ENCODE results near the gene BEGAIN. TPM values are rescaled to one million over a fixed set of nuclear protein-coding genes. Genes with fewer than 3 reads are reported as not detected.

The BEGAIN gene
- total and polyA plus RNA-seq, 2 experiments from 2014 or later, result 0.11 to 0.65 TPM

DNA sequence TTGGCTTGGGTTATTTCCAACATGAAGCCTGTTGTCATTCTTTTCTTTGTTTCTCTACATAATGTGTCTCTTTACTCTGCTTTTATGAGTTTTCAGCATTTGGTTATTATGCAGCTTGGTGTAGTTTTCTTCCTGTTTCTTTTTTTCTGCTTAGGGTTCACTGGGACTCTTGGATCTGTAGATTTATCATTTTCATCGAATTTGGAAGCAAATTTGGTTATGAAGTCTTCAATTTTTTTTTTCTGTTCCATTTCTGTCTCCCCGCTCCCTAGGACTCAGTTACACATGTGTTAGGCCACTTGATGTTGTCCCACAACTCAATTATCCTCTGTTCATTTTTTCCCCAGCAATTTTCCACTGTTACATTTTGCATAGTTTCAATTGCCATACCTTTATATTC, 13.8 kb upstream of the BEGAIN start:
- no peaks in the 10 kb centered on the region for H3K79me2 ChIP-seq (ENCODE audit: insufficient read depth)
- H3K27ac ChIP-seq, result no peak overlapping the region
- H3K4me1 ChIP-seq (ENCODE audit: insufficient read depth), result no peaks in the 10 kb centered on the region
- H3K9ac ChIP-seq, result no peak overlapping the region
- no peak overlapping the region for H3K4me3 ChIP-seq
- no peaks in the 10 kb centered on the region for H3K36me3 ChIP-seq (ENCODE audit: low read depth)
- TF ChIP-seq EZH2 (IDR thresholded peaks at IDR 0.05; ENCODE audit: insufficient read depth, poor library complexity, severe bottlenecking) (no peak), EZH2phosphoT487 (IDR thresholded peaks at IDR 0.05; ENCODE audit: insufficient read depth, low read depth) (no peak)
- H2AFZ ChIP-seq, result no peak overlapping the region
- DNase-seq, result no peak
- H3K4me2 ChIP-seq (ENCODE audit: unreplicated experiment), result no peak overlapping the region
- H3F3A ChIP-seq (ENCODE audit: insufficient read depth), result no peaks in the 10 kb centered on the region
- no peaks in the 10 kb centered on the region for H4K20me1 ChIP-seq (ENCODE audit: insufficient read depth)
- H3K9me2 ChIP-seq (ENCODE audit: insufficient read depth), result no peaks in the 10 kb centered on the region
- no peaks in the 10 kb centered on the region for H3K9me3 ChIP-seq (ENCODE audit: low read depth)
- in situ Hi-C loops (cut with MboI), result no loop called here
- 48 to 50% methylated on average over 2 of the region's 2 CpGs for WGBS, 2 experiments (ENCODE audit: low coverage in 1 of 2, low lambda C conversion rate in 2 of 2, missing lambda C conversion rate in 2 of 2)
- H3K27me3 ChIP-seq (replicated peaks; ENCODE audit: insufficient read depth), result peaks cover 57% of the 10 kb centered on the region

GRCh38 chr14:100599981-100600380, 12.8 kb upstream of the BEGAIN start:
- H4K20me1 ChIP-seq (ENCODE audit: insufficient read depth), result no peaks in the 10 kb centered on the region
- H3K9ac ChIP-seq, result no peak overlapping the region
- no peaks in the 10 kb centered on the region for H3F3A ChIP-seq (ENCODE audit: insufficient read depth)
- H3K4me2 ChIP-seq (ENCODE audit: unreplicated experiment), result no peak overlapping the region
- no peak overlapping the region for H3K27ac ChIP-seq
- H2AFZ ChIP-seq, result no peak overlapping the region
- H3K36me3 ChIP-seq (ENCODE audit: low read depth), result no peaks in the 10 kb centered on the region
- WGBS, 2 experiments (ENCODE audit: low coverage in 1 of 2, low lambda C conversion rate in 2 of 2, missing lambda C conversion rate in 2 of 2), result 19 to 30% methylated on average over 2 of the region's 2 CpGs
- TF ChIP-seq EZH2phosphoT487 (IDR thresholded peaks at IDR 0.05; ENCODE audit: insufficient read depth, low read depth) (no peak), EZH2 (IDR thresholded peaks at IDR 0.05; ENCODE audit: insufficient read depth, poor library complexity, severe bottlenecking) (no peak)
- no peak overlapping the region for H3K4me3 ChIP-seq
- H3K9me3 ChIP-seq (ENCODE audit: low read depth), result no peaks in the 10 kb centered on the region
- no peaks in the 10 kb centered on the region for H3K9me2 ChIP-seq (ENCODE audit: insufficient read depth)
- H3K27me3 ChIP-seq (replicated peaks; ENCODE audit: insufficient read depth), result peaks cover 62% of the 10 kb centered on the region
- H3K79me2 ChIP-seq (ENCODE audit: insufficient read depth), result no peaks in the 10 kb centered on the region
- no peaks in the 10 kb centered on the region for H3K4me1 ChIP-seq (ENCODE audit: insufficient read depth)
- in situ Hi-C loops (cut with MboI), result no loop called here
- DNase-seq, result no peak

DNA sequence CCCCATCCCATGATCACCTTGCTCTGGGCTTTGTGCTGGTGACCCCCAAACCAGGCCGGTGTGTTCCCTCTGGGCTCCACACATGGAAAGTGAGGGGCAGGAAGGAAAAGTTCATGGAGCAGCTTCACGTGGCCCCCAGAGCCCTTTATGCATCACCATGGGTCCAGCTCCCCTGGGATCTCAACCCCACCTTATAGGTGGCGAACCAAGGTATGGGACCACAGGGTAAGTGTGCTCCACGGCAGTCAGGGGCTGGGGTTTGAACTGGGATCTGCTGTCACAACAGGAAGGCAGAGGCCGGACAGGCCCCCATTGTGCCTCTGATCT, 7.4 kb upstream of the BEGAIN start:
- in situ Hi-C loops (cut with MboI), result no loop called here
- Histone ChIP-seq H3K9me2 (ENCODE audit: insufficient read depth) (no peaks in the 10 kb centered on the region), H3K4me2 (ENCODE audit: unreplicated experiment) (no peak overlapping the region), H3F3A (ENCODE audit: insufficient read depth) (no peaks in the 10 kb centered on the region), H3K36me3 (ENCODE audit: low read depth) (no peaks in the 10 kb centered on the region), H3K27ac (no peak overlapping the region), H3K79me2 (ENCODE audit: insufficient read depth) (no peaks in the 10 kb centered on the region), H4K20me1 (ENCODE audit: insufficient read depth) (no peaks in the 10 kb centered on the region), H2AFZ (no peak overlapping the region), H3K9ac (no peak overlapping the region), H3K27me3 (replicated peaks; ENCODE audit: insufficient read depth) (peaks cover 64% of the 10 kb centered on the region), H3K4me3 (no peak overlapping the region), H3K9me3 (ENCODE audit: low read depth) (no peaks in the 10 kb centered on the region), H3K4me1 (ENCODE audit: insufficient read depth) (no peaks in the 10 kb centered on the region)
- whole genome bisulfite sequencing, 2 experiments (ENCODE audit: low coverage in 1 of 2, low lambda C conversion rate in 2 of 2, missing lambda C conversion rate in 2 of 2), result 47 to 55% methylated on average over 5 of the region's 5 CpGs
- no peak for DNase-seq
- TF ChIP-seq EZH2phosphoT487 (IDR thresholded peaks at IDR 0.05; ENCODE audit: insufficient read depth, low read depth), result no peak
- no peak for TF ChIP-seq EZH2 (IDR thresholded peaks at IDR 0.05; ENCODE audit: insufficient read depth, poor library complexity, severe bottlenecking)

- Histone ChIP-seq H3F3A (ENCODE audit: insufficient read depth) (no peaks in the 10 kb centered on the region), H3K27me3 (replicated peaks; ENCODE audit: insufficient read depth) (peaks cover 60% of the 10 kb centered on the region), H3K4me2 (ENCODE audit: unreplicated experiment) (no peak overlapping the region), H3K9me3 (ENCODE audit: low read depth) (no peaks in the 10 kb centered on the region), H3K9me2 (ENCODE audit: insufficient read depth) (no peaks in the 10 kb centered on the region), H3K4me1 (ENCODE audit: insufficient read depth) (no peaks in the 10 kb centered on the region), H3K79me2 (ENCODE audit: insufficient read depth) (no peaks in the 10 kb centered on the region), H2AFZ (no peak overlapping the region), H4K20me1 (ENCODE audit: insufficient read depth) (no peaks in the 10 kb centered on the region), H3K9ac (no peak overlapping the region), H3K27ac (no peak overlapping the region), H3K4me3 (no peak overlapping the region), H3K36me3 (ENCODE audit: low read depth) (no peaks in the 10 kb centered on the region)
- in situ Hi-C loops (cut with MboI), result no loop called here
- TF ChIP-seq EZH2 (IDR thresholded peaks at IDR 0.05; ENCODE audit: insufficient read depth, poor library complexity, severe bottlenecking), result no peak
- no peak for TF ChIP-seq EZH2phosphoT487 (IDR thresholded peaks at IDR 0.05; ENCODE audit: insufficient read depth, low read depth)
- WGBS, 2 experiments (ENCODE audit: low coverage in 1 of 2, low lambda C conversion rate in 2 of 2, missing lambda C conversion rate in 2 of 2), result 76% methylated on average over 26 to 27 of the region's 27 CpGs
- no peak for DNase-seq
These were observed 6.8 kb upstream of the BEGAIN start for GRCh38 chr14:100593751-100594624.

All from GM23248 (cell line).